ENCODE measurements around the gene REELD1.

GRCh38 chr4:146261041-146261440 is 46.7 kb downstream of the REELD1 start:
- TF ChIP-seq CTCF (conservative IDR thresholded peaks at IDR 0.05; ENCODE audit: low read depth, low read length): no peak
- no peak for TF ChIP-seq POLR2A (IDR thresholded peaks at IDR 0.05; ENCODE audit: low read depth, low read length)
- TF ChIP-seq MAFK (IDR thresholded peaks at IDR 0.05; ENCODE audit: low read depth, low read length): no peak
- TF ChIP-seq RFX5 (IDR thresholded peaks at IDR 0.05; ENCODE audit: low read depth, low read length): no peak
- TF ChIP-seq RCOR1 (IDR thresholded peaks at IDR 0.05; ENCODE audit: insufficient replicate concordance, low read length): no peak
- TF ChIP-seq CHD1 (IDR thresholded peaks at IDR 0.05; ENCODE audit: low read depth, low read length): no peak
- TF ChIP-seq NFE2L2 (IDR thresholded peaks at IDR 0.05; ENCODE audit: low read depth, low read length): no peak
- no peak for TF ChIP-seq CEBPB (IDR thresholded peaks at IDR 0.05; ENCODE audit: low read depth, low read length)
- TF ChIP-seq ELK1 (IDR thresholded peaks at IDR 0.05; ENCODE audit: borderline replicate concordance, low read depth, low read length): no peak
- no peak for TF ChIP-seq BHLHE40 (IDR thresholded peaks at IDR 0.05; ENCODE audit: low read depth, low read length)

Data from IMR-90 (cell line).